SU-DHL-6 (cell line): ENCODE data around the gene ZNF609.

Source experiments
- H2AFZ ChIP-seq: fragments of 200-600 bp; sonication (generic); 2 replicates; pipeline ENCODE4 v1.6.1; 2014; ENCODE audit warnings: low read depth, mild to moderate bottlenecking, moderate library complexity, mixed read lengths, antibody characterized with exemption, low read length; ENCODE audit not compliant: severe bottlenecking
- H3F3A ChIP-seq: fragments of 200-600 bp; shearing (Covaris generic); 2 replicates; pipeline ENCODE4 v1.6.0; 2016; ENCODE audit warnings: antibody characterized with exemption, mild to moderate bottlenecking; ENCODE audit not compliant: insufficient read depth
- H3K27ac ChIP-seq: fragments of 200-600 bp; sonication (generic); 2 replicates; pipeline ENCODE4 v1.5.1; 2016; ENCODE audit warnings: low read depth, mild to moderate bottlenecking, low read length, moderate library complexity, mixed read lengths
- H3K27me3 ChIP-seq: fragments of 200-600 bp; sonication (generic), shearing (Covaris generic); 2 replicates; pipeline ENCODE4 v1.6.0; 2014; ENCODE audit warnings: mild to moderate bottlenecking, low read length
- H3K36me3 ChIP-seq: fragments of 200-600 bp; sonication (generic); 2 replicates; pipeline ENCODE4 v1.6.1; 2014; ENCODE audit warnings: mild to moderate bottlenecking, low read length, mixed read lengths
- H3K4me2 ChIP-seq: fragments of 300-600, 200-600 bp; shearing (Covaris generic), sonication (generic); 2 replicates; pipeline ENCODE4 v1.6.0; 2014; ENCODE audit warnings: low read length, low read depth, mild to moderate bottlenecking; ENCODE audit not compliant: poor library complexity, severe bottlenecking
- H3K4me3 ChIP-seq: fragments of 200-600 bp; sonication (generic); 2 replicates; pipeline ENCODE4 v1.5.1; 2014; ENCODE audit warnings: antibody characterized with exemption, low read length, mild to moderate bottlenecking, mixed read lengths; ENCODE audit not compliant: insufficient read depth, poor library complexity, severe bottlenecking
- H3K79me2 ChIP-seq: fragments of 200-600 bp; sonication (generic); 2 replicates; pipeline ENCODE4 v1.6.1; 2014; ENCODE audit warnings: mild to moderate bottlenecking, low read length, moderate library complexity; ENCODE audit not compliant: insufficient read depth
- H3K9ac ChIP-seq: fragments of 200-600 bp; sonication (generic); 2 replicates; pipeline ENCODE4 v1.7.0; 2014; ENCODE audit warnings: mild to moderate bottlenecking, low read length
- H3K9me2 ChIP-seq: fragments of 200-600 bp; sonication (generic); replicated peaks from 2 replicates; pipeline ENCODE4 v1.6.1; 2014; ENCODE audit warnings: low read length; ENCODE audit not compliant: insufficient read depth
- H3K9me3 ChIP-seq: fragments of 200-600 bp; sonication (generic); 2 replicates; pipeline ENCODE4 v1.6.1; 2014; ENCODE audit warnings: low read length, mixed read lengths; ENCODE audit not compliant: insufficient read depth
- H4K20me1 ChIP-seq: fragments of 200-600 bp; sonication (generic); 2 replicates; pipeline ENCODE4 v1.6.1; 2014; ENCODE audit warnings: low read depth, mild to moderate bottlenecking, antibody characterized with exemption, low read length, moderate library complexity, mixed read lengths
- CTCF ChIP-seq: fragments of 200-600 bp; sonication (generic); IDR thresholded peaks from one replicate; pipeline ENCODE4 v1.5.1; 2017; ENCODE audit warnings: antibody characterized with exemption, mild to moderate bottlenecking, low read length, moderate library complexity; ENCODE audit not compliant: insufficient read depth, poor library complexity, severe bottlenecking
- EZH2phosphoT487 ChIP-seq: fragments of 200-600 bp; sonication (generic), shearing (Covaris generic); conservative IDR thresholded peaks from 2 replicates; pipeline ENCODE4 v1.6.1; 2018; ENCODE audit warnings: mild to moderate bottlenecking, antibody characterized with exemption, low read length, moderate library complexity, mixed read lengths

ZNF609 gene

GRCh38 chr15:64710676-64711428 lies 250.5 kb downstream of the ZNF609 start:
- Histone ChIP-seq H3K79me2 (no peaks in the 10 kb centered on the region), H3K27me3 (no peaks in the 10 kb centered on the region), H3K4me2 (no peak overlapping the region), H3K9me2 (no peaks in the 10 kb centered on the region), H3K9me3 (no peaks in the 10 kb centered on the region), H2AFZ (no peak overlapping the region), H3K4me3 (no peak overlapping the region), H4K20me1 (no peaks in the 10 kb centered on the region), H3K36me3 (no peaks in the 10 kb centered on the region), H3F3A (no peaks in the 10 kb centered on the region), H3K9ac (no peak overlapping the region), H3K27ac (no peak overlapping the region)
- no peak for TF ChIP-seq EZH2phosphoT487
- no peak for TF ChIP-seq CTCF

GRCh38 chr15:64712353-64712752 lies 252.0 kb downstream of the ZNF609 start:
- H3K4me2 ChIP-seq, result no peak overlapping the region
- no peaks in the 10 kb centered on the region for H3K27me3 ChIP-seq
- H3K79me2 ChIP-seq, result no peaks in the 10 kb centered on the region
- no peak overlapping the region for H3K4me3 ChIP-seq
- no peaks in the 10 kb centered on the region for H4K20me1 ChIP-seq
- TF ChIP-seq EZH2phosphoT487 (no peak), CTCF (no peak)
- H3K9ac ChIP-seq, result no peak overlapping the region
- H3F3A ChIP-seq, result no peaks in the 10 kb centered on the region
- no peak overlapping the region for H3K27ac ChIP-seq
- no peak overlapping the region for H2AFZ ChIP-seq
- H3K9me2 ChIP-seq, result no peaks in the 10 kb centered on the region
- H3K36me3 ChIP-seq, result no peaks in the 10 kb centered on the region
- no peaks in the 10 kb centered on the region for H3K9me3 ChIP-seq

- Histone ChIP-seq H3F3A (no peaks in the 10 kb centered on the region), H3K9me2 (no peaks in the 10 kb centered on the region), H3K4me2 (no peak overlapping the region), H2AFZ (no peak overlapping the region), H4K20me1 (no peaks in the 10 kb centered on the region), H3K27ac (no peak overlapping the region), H3K9ac (no peak overlapping the region), H3K36me3 (no peaks in the 10 kb centered on the region), H3K9me3 (no peaks in the 10 kb centered on the region), H3K4me3 (no peak overlapping the region), H3K27me3 (no peaks in the 10 kb centered on the region), H3K79me2 (no peaks in the 10 kb centered on the region)
- TF ChIP-seq EZH2phosphoT487 (no peak), CTCF (no peak)
These were observed 253.2 kb downstream of the ZNF609 start for GRCh38 chr15:64713592-64713991.
